Activated CD8-positive, alpha-beta T cell treated with anti-CD3 and anti-CD28 coated beads for 36 hours (primary cell): ENCODE data around the gene LRFN2. TPM values are rescaled to one million over a fixed set of nuclear protein-coding genes. Genes with fewer than 3 reads are reported as not detected.

Source experiments
- ATAC-seq: fragments of 200-7000 bp; cut with Tn5 transposase; one replicate; pipeline ENCODE4 v1.10.0; 2021; ENCODE audit warnings: mild to moderate bottlenecking, moderate library complexity
- CTCF ChIA-PET: fragments of 350-600 bp; sonication (Branson Sonifier 250); formaldehyde crosslinking; loops from one replicate; lab custom pipeline; 2021; ENCODE audit warnings: antibody characterized with exemption; lab: Charles Lee
- POLR2A ChIA-PET: fragments of 350-600 bp; sonication (Branson Sonifier 250); formaldehyde crosslinking; loops from one replicate; lab custom pipeline; 2021; ENCODE audit warnings: antibody characterized with exemption; lab: Charles Lee
- DNase-seq: peaks from one replicate; pipeline ENCODE4 v3.0.0-alpha.2; 2020
- H3K27ac Mint-ChIP-seq: one replicate; pipeline ENCODE4 v1.8.0; 2021; ENCODE audit warnings: mild to moderate bottlenecking, mixed read lengths
- H3K27me3 Mint-ChIP-seq: one replicate; pipeline ENCODE4 v1.8.0; 2021; ENCODE audit warnings: mixed read lengths
- H3K36me3 Mint-ChIP-seq: one replicate; pipeline ENCODE4 v1.8.0; 2021; ENCODE audit warnings: low read depth, mixed read lengths
- H3K4me1 Mint-ChIP-seq: one replicate; pipeline ENCODE4 v1.8.0; 2021; ENCODE audit warnings: low read depth, mixed read lengths
- H3K4me3 Mint-ChIP-seq: one replicate; pipeline ENCODE4 v1.8.0; 2021; ENCODE audit warnings: mild to moderate bottlenecking, moderate library complexity, mixed read lengths
- H3K9me3 Mint-ChIP-seq: one replicate; pipeline ENCODE4 v1.8.0; 2021; ENCODE audit warnings: mixed read lengths
- intact Hi-C: fragments of 100-400 bp; cut with micrococcal nuclease; formaldehyde crosslinking; loops from one replicate; pipeline ENCODE4 v1.10.0; 2022
- total RNA-seq, 2 experiments: library from RNA; stranded (reverse); gene quantifications; one replicate each; pipeline ENCODE4 v1.2.3, GENCODE V29; 2021
- TF ChIP-seq, protein P1 (sequence below): fragments of 200-600 bp; IDR thresholded peaks from one replicate; pipeline ENCODE4 v1.8.0; 2022; ENCODE audit warnings: antibody characterized with exemption, mild to moderate bottlenecking

The LRFN2 gene
- total RNA-seq, 2 experiments from 2014 or later, result not detected

DNA sequence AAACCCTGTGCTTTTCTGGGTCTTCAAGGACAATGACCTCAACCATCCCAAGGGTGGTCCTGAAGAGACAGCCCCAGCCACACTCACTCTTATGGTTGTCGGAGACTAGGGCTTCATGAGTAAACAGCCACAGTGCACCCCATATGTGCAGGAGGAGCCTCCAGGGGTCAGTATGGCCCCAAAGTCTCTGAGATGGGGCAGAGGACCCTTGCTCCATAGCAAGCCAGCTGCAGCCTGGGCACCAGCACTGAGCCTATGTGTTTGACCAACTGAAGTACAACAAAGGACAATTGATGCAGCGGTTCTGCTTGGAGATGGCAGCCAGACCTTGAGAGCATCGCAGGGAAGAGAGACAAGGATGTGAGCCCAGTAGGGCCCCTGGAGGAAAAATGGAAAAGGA, 112.2 kb downstream of the LRFN2 start:
- TF ChIP-seq, protein P1, sequence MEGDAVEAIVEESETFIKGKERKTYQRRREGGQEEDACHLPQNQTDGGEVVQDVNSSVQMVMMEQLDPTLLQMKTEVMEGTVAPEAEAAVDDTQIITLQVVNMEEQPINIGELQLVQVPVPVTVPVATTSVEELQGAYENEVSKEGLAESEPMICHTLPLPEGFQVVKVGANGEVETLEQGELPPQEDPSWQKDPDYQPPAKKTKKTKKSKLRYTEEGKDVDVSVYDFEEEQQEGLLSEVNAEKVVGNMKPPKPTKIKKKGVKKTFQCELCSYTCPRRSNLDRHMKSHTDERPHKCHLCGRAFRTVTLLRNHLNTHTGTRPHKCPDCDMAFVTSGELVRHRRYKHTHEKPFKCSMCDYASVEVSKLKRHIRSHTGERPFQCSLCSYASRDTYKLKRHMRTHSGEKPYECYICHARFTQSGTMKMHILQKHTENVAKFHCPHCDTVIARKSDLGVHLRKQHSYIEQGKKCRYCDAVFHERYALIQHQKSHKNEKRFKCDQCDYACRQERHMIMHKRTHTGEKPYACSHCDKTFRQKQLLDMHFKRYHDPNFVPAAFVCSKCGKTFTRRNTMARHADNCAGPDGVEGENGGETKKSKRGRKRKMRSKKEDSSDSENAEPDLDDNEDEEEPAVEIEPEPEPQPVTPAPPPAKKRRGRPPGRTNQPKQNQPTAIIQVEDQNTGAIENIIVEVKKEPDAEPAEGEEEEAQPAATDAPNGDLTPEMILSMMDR, result no peak
- ChIA-PET POLR2A (no interaction called here), CTCF (no interaction called here)
- Mint-ChIP-seq H3K4me1 (peaks cover 9% of the 10 kb centered on the region), H3K4me3 (no peak overlapping the region), H3K36me3 (no peaks in the 10 kb centered on the region), H3K27ac (no peak overlapping the region), H3K27me3 (no peaks in the 10 kb centered on the region), H3K9me3 (no peaks in the 10 kb centered on the region)
- ATAC-seq, result no peak
- intact Hi-C loops, result no loop called here
- DNase-seq, result no peak

DNA sequence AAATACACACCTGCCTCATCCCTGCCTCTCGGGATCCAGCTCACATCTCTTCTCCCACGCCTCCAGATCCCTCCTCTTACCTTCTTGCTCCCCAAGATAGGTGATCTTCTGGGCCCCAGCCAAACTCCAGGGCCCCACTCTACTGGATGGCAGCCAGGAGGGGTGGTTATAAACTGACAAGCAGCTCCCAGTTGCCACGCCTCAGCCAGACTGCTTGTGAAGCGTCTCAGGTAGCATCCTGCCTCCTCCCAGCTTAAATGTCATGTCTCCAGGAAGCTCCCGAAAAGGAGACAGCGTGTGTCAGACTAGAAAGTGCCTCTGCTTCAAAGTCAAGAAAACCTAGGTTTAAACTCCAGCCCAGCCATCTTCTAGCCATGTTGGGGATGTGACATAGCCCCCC, 114.1 kb downstream of the LRFN2 start:
- TF ChIP-seq, protein P1, result no peak
- Mint-ChIP-seq H3K9me3 (no peaks in the 10 kb centered on the region), H3K4me1 (peaks cover 6% of the 10 kb centered on the region), H3K27me3 (no peaks in the 10 kb centered on the region), H3K27ac (no peak overlapping the region), H3K4me3 (no peak overlapping the region), H3K36me3 (no peaks in the 10 kb centered on the region)
- POLR2A ChIA-PET, result no interaction called here
- DNase-seq, result no peak
- no peak for ATAC-seq
- intact Hi-C loops, result no loop called here
- CTCF ChIA-PET, result no interaction called here

DNA sequence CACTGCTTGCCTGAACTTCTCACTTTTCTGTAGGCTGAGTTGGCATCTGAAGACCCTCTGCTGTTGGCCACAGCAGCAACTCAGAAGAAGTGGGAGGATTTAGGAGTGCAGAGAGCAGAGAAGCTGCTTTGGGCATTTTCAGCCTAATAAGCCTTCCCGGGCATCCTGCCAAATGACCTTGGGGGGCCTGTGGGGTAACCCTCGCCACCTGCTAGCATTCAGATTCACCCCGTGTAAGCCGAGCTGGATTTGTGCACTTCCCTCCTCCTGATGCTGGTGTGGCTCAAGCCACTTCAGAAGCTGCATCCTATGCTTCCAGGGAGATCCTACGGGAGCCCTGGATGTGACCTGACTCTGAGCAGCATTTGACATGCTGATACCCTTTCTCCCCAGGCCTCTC, 114.8 kb downstream of the LRFN2 start:
- no peak overlapping the region for H3K27ac Mint-ChIP-seq
- POLR2A ChIA-PET, result no interaction called here

DNA sequence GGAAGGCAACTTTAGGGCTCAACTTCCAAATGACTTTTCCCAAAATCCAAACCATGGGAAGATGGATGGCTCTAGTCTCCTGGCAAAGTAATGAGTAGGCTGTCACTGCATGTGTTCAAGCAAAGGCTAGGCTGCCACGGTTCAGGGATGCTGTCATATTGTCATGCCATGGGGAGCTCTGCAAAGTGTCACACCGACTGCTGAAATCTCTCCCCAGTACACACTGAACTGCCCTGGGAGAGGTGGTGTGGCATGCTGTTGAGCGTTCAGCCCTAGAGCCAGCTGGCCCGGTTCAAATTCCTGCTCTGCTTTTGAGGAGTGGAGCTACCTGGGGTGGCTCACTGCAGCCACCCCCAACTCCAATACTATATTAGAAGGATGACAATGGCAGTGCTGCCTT, 115.9 kb downstream of the LRFN2 start:
- no peak overlapping the region for H3K27ac Mint-ChIP-seq
- no peaks in the 10 kb centered on the region for H3K36me3 Mint-ChIP-seq
- POLR2A ChIA-PET, result no interaction called here
- CTCF ChIA-PET, result no interaction called here
- ATAC-seq (no peak), DNase-seq (no peak)
- no peaks in the 10 kb centered on the region for H3K9me3 Mint-ChIP-seq
- intact Hi-C loops, result no loop called here
- TF ChIP-seq, protein P1, result no peak
- no peaks in the 10 kb centered on the region for H3K4me1 Mint-ChIP-seq
- H3K27me3 Mint-ChIP-seq, result no peaks in the 10 kb centered on the region
- no peak overlapping the region for H3K4me3 Mint-ChIP-seq

More for the DNA sequence above, 114.8 kb downstream of the LRFN2 start:
- no peaks in the 10 kb centered on the region for H3K4me1 Mint-ChIP-seq
- no peaks in the 10 kb centered on the region for H3K36me3 Mint-ChIP-seq
- no peak for DNase-seq
- TF ChIP-seq, protein P1, result no peak
- CTCF ChIA-PET, result no interaction called here
- no peaks in the 10 kb centered on the region for H3K9me3 Mint-ChIP-seq
- intact Hi-C loops, result no loop called here
- H3K27me3 Mint-ChIP-seq, result no peaks in the 10 kb centered on the region
- no peak overlapping the region for H3K4me3 Mint-ChIP-seq
- no peak for ATAC-seq

DNA sequence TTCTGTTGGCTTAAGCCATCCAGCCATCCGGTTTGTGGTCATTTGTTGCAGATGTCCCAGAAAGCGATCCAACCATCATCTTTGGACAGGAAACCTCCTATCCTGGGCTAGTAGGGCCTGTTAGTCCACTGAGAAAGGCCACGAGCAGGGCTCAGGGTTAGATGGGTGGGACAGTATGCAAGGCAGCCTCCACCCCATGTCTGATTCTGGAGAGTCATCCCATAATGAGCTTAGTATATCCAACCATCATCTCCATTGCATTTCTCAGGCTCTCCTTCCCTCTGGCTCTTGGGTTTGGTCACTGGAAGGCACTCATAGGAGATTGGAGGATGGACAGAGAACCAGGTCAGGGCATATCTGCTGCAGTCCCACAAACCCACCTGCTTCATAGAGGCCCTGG, 117.8 kb downstream of the LRFN2 start:
- no peaks in the 10 kb centered on the region for H3K9me3 Mint-ChIP-seq
- POLR2A ChIA-PET, result no interaction called here

More for the DNA sequence above, 117.8 kb downstream of the LRFN2 start:
- no peak for DNase-seq
- no peak overlapping the region for H3K4me3 Mint-ChIP-seq
- no peaks in the 10 kb centered on the region for H3K36me3 Mint-ChIP-seq
- CTCF ChIA-PET, result no interaction called here
- TF ChIP-seq, protein P1, result no peak
- H3K4me1 Mint-ChIP-seq, result no peaks in the 10 kb centered on the region
- H3K27me3 Mint-ChIP-seq, result no peaks in the 10 kb centered on the region
- ATAC-seq, result no peak
- intact Hi-C loops, result no loop called here
- no peak overlapping the region for H3K27ac Mint-ChIP-seq
